A549 (cell line): ENCODE data around the gene DPH5.

ENCODE experiments used
- JUN ChIP-seq, 2 experiments: fragments of >200 bp; sonication (Bioruptor Twin); formaldehyde crosslinking; IDR thresholded peaks; 2 replicates in 1 of 2; 3 replicates in 1 of 2; pipeline ENCODE4 v1.6.1; 2016 to 2017
- JUNB ChIP-seq: fragments of >200 bp; sonication (Bioruptor Twin); formaldehyde crosslinking; IDR thresholded peaks from 2 replicates; pipeline ENCODE4 v1.6.1; 2016
- POLR2AphosphoS2 ChIP-seq: conservative IDR thresholded peaks from 2 replicates; pipeline ENCODE4 v1.6.1; 2012; ENCODE audit warnings: low read length, improper control_type of control experiment, inconsistent platforms
- RAD21 ChIP-seq, 2 experiments: fragments of >200 bp in 1 of 2; sonication (Bioruptor Twin) in 1 of 2; formaldehyde crosslinking in 1 of 2; IDR thresholded peaks in 1 of 2; conservative IDR thresholded peaks in 1 of 2; 2 replicates in 1 of 2; 3 replicates in 1 of 2; pipeline ENCODE4 v1.6.1; 2012 to 2018; ENCODE audit warnings: inconsistent platforms in 1 of 2
- RNF2 ChIP-seq: fragments of 200-600 bp; sonication (generic); IDR thresholded peaks from 2 replicates; pipeline ENCODE4 v1.6.1; 2016; ENCODE audit warnings: low read depth, mild to moderate bottlenecking, antibody characterized with exemption, moderate library complexity, borderline replicate concordance
- TF ChIP-seq, protein P1 (sequence below): fragments of >200 bp; sonication (Bioruptor Twin); formaldehyde crosslinking; IDR thresholded peaks from 3 replicates; pipeline ENCODE4 v1.5.1; 2016
- TF ChIP-seq, protein P2 (sequence below): IDR thresholded peaks from 2 replicates; pipeline ENCODE4 v1.6.1; 2012
- TF ChIP-seq, protein P3 (sequence below): fragments of 200-600 bp; sonication (generic); IDR thresholded peaks from 2 replicates; pipeline ENCODE4 v1.6.1; 2016; ENCODE audit warnings: antibody characterized with exemption, mild to moderate bottlenecking, moderate library complexity
- TF ChIP-seq, protein P4 (sequence below): fragments of 250-450 bp; sonication (Bioruptor Pico); IDR thresholded peaks from 2 replicates; pipeline ENCODE4 v1.5.0; 2021; ENCODE audit warnings: mild to moderate bottlenecking, moderate library complexity, borderline replicate concordance

DNA sequence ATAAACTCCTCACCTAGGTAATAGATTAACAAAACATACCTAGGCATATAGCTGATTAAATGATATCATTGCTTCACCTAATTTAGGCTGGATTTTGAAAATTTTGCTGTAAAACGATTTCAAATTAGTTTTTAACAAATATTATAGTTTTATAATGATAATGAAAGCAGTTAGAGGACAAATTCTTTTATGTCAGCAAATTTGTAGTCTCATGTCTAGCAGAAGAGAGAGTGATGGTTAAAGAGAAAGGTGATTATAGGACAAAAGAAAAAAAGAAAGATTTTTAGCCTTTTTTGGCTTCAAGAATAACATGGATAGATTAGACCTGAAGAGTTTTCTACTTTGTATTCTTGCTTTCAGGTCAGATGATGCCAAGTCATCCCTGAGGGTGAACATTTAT is 3.6 kb upstream of the DPH5 start:
- TF ChIP-seq RAD21 (conservative IDR thresholded peaks at IDR 0.05 in 1 of 2, IDR thresholded peaks at IDR 0.05 in 1 of 2) (no peak), POLR2AphosphoS2 (no peak), JUN (IDR thresholded peaks at IDR 0.05) (no peak), JUNB (no peak), RNF2 (no peak)
- TF ChIP-seq, protein P1, sequence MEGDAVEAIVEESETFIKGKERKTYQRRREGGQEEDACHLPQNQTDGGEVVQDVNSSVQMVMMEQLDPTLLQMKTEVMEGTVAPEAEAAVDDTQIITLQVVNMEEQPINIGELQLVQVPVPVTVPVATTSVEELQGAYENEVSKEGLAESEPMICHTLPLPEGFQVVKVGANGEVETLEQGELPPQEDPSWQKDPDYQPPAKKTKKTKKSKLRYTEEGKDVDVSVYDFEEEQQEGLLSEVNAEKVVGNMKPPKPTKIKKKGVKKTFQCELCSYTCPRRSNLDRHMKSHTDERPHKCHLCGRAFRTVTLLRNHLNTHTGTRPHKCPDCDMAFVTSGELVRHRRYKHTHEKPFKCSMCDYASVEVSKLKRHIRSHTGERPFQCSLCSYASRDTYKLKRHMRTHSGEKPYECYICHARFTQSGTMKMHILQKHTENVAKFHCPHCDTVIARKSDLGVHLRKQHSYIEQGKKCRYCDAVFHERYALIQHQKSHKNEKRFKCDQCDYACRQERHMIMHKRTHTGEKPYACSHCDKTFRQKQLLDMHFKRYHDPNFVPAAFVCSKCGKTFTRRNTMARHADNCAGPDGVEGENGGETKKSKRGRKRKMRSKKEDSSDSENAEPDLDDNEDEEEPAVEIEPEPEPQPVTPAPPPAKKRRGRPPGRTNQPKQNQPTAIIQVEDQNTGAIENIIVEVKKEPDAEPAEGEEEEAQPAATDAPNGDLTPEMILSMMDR = no peak
- TF ChIP-seq, protein P2, sequence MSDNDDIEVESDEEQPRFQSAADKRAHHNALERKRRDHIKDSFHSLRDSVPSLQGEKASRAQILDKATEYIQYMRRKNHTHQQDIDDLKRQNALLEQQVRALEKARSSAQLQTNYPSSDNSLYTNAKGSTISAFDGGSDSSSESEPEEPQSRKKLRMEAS = no peak
- TF ChIP-seq, protein P3, sequence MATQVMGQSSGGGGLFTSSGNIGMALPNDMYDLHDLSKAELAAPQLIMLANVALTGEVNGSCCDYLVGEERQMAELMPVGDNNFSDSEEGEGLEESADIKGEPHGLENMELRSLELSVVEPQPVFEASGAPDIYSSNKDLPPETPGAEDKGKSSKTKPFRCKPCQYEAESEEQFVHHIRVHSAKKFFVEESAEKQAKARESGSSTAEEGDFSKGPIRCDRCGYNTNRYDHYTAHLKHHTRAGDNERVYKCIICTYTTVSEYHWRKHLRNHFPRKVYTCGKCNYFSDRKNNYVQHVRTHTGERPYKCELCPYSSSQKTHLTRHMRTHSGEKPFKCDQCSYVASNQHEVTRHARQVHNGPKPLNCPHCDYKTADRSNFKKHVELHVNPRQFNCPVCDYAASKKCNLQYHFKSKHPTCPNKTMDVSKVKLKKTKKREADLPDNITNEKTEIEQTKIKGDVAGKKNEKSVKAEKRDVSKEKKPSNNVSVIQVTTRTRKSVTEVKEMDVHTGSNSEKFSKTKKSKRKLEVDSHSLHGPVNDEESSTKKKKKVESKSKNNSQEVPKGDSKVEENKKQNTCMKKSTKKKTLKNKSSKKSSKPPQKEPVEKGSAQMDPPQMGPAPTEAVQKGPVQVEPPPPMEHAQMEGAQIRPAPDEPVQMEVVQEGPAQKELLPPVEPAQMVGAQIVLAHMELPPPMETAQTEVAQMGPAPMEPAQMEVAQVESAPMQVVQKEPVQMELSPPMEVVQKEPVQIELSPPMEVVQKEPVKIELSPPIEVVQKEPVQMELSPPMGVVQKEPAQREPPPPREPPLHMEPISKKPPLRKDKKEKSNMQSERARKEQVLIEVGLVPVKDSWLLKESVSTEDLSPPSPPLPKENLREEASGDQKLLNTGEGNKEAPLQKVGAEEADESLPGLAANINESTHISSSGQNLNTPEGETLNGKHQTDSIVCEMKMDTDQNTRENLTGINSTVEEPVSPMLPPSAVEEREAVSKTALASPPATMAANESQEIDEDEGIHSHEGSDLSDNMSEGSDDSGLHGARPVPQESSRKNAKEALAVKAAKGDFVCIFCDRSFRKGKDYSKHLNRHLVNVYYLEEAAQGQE = no peak
- TF ChIP-seq, protein P4, sequence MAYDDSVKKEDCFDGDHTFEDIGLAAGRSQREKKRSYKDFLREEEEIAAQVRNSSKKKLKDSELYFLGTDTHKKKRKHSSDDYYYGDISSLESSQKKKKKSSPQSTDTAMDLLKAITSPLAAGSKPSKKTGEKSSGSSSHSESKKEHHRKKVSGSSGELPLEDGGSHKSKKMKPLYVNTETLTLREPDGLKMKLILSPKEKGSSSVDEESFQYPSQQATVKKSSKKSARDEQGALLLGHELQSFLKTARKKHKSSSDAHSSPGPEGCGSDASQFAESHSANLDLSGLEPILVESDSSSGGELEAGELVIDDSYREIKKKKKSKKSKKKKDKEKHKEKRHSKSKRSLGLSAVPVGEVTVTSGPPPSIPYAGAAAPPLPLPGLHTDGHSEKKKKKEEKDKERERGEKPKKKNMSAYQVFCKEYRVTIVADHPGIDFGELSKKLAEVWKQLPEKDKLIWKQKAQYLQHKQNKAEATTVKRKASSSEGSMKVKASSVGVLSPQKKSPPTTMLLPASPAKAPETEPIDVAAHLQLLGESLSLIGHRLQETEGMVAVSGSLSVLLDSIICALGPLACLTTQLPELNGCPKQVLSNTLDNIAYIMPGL (CRISPR knock-in tag) = no peak
